Epithelial cell of esophagus (primary cell): Measurements from ENCODE around the gene WNK2.
"Not testable (repeated sequence)": the region's sequence is repeated elsewhere in the genome, so short reads cannot be mapped to it uniquely, and the experiment has no call there.

Experiments used
- DNase-seq: peaks from one replicate; pipeline ENCODE4 v3.0.0; 2010; ENCODE audit warnings: low read depth
- H3K4me3 ChIP-seq: 2 replicates; pipeline ENCODE4 v1.5.1; 2011; ENCODE audit warnings: mild to moderate bottlenecking, low read length, control low read depth
- TF ChIP-seq, protein P1 (sequence below): IDR thresholded peaks from 2 replicates; pipeline ENCODE4 v1.5.1; 2011; ENCODE audit warnings: low read depth, mild to moderate bottlenecking, low read length, control low read depth, inconsistent platforms; ENCODE audit not compliant: insufficient read depth; ENCODE audit errors: missing control alignments

WNK2 gene

DNA sequence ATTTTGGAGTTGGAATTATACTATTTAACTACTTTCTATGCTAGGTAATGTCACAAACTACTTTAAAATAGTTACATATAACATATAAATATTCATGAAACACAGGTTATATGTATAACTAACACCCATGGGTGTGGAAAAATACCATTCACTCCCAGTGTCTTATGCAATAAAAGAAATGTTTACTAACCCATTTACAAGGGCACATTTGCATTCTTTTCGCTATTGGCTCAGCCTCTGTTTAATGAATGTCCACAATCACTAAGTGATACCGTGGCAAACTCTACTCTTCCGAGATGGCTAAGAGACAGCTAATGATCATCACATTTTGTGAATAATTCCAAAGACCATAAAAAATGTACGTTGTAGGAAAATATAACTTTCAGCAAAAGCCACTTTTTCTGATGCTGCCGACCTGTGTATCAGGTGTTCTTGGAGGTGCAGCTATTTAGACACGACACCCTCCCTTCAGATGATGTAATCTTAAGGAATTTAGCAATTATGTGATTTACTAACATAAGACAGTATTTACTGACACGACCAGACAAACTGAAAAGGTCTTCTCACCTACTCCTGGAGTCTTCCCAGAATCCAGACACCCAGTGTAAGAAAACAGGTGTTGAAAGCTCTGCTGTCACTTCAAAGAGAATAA is 145.8 kb downstream of the WNK2 start:
- DNase-seq = peak; percentile 42
- H3K4me3 ChIP-seq = no peak overlapping the region
- TF ChIP-seq, protein P1, sequence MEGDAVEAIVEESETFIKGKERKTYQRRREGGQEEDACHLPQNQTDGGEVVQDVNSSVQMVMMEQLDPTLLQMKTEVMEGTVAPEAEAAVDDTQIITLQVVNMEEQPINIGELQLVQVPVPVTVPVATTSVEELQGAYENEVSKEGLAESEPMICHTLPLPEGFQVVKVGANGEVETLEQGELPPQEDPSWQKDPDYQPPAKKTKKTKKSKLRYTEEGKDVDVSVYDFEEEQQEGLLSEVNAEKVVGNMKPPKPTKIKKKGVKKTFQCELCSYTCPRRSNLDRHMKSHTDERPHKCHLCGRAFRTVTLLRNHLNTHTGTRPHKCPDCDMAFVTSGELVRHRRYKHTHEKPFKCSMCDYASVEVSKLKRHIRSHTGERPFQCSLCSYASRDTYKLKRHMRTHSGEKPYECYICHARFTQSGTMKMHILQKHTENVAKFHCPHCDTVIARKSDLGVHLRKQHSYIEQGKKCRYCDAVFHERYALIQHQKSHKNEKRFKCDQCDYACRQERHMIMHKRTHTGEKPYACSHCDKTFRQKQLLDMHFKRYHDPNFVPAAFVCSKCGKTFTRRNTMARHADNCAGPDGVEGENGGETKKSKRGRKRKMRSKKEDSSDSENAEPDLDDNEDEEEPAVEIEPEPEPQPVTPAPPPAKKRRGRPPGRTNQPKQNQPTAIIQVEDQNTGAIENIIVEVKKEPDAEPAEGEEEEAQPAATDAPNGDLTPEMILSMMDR = no peak

DNA sequence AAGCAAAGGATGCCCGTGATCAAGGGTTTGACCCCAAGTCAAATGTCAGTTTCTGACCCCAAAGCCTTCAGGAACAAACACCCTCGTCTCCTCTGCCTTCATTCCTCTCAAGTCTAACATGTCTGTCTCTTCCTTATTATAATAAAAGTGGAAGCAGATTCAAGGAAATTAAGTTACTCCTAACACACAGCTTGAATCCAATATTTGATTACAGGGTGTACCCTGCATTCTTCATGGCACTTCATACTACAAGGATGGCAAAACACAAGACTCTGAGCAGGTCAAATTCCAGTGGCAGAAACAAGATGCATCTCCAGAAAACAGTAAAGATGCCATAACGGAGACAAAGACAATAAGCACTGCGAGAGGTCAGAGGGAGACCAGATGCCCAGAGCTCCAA is 148.4 kb downstream of the WNK2 start:
- TF ChIP-seq, protein P1 = no peak
- H3K4me3 ChIP-seq = no peak overlapping the region
- DNase-seq = no peak

DNA sequence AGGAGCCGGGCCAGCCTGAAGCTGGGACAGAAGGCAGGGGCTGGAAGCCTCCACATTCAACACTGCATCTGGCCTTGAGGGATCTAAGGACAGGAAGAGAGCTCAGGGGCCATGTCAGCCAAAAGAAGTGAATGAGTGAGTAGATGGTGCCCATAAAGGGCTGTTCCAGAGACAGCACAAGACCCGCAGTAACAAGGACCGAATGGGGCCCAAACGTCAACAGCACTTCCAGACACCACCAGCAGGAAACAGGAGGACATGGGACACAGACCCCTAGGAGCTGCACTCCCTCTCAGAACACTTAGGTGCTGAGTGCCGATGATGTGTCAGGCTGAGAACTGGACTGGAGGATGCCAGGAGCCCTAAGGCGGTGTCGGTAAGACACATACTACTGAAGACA is 152.8 kb downstream of the WNK2 start:
- no peak for DNase-seq
- H3K4me3 ChIP-seq = no peak overlapping the region
- TF ChIP-seq, protein P1 = no peak

- DNase-seq, H3K4me3 ChIP-seq: not testable (repeated sequence)
Measured at GRCh38 chr9:93338196-93338595, 154.3 kb downstream of the WNK2 start.

- no peak for DNase-seq
- H3K4me3 ChIP-seq = no peak overlapping the region
- TF ChIP-seq, protein P1 = no peak
Measured at GRCh38 chr9:93340091-93340490, 156.2 kb downstream of the WNK2 start.

GRCh38 chr9:93341820-93342219 is 157.9 kb downstream of the WNK2 start:
- not testable (repeated sequence) for DNase-seq, H3K4me3 ChIP-seq

DNA sequence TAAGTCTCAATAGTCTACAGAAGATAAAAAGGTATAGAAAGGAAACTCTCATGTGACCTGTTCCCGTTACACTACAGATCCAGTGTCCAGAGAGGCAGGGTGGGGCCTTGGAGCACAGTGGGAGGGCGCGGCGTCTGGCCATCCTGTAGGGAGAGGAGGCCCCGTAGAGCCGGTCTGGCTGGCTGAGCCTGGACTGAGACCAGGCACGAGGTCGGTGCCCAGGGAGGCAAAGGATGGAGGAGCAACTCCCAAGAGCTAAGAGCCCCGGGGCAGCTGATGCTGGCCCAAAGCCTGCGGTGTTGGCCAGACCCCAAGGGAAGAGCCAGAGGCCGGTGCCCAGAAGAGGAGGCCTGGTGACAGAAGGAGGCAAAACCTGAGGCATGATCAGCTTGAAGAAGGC is 158.5 kb downstream of the WNK2 start:
- DNase-seq, H3K4me3 ChIP-seq: not testable (repeated sequence)

DNA sequence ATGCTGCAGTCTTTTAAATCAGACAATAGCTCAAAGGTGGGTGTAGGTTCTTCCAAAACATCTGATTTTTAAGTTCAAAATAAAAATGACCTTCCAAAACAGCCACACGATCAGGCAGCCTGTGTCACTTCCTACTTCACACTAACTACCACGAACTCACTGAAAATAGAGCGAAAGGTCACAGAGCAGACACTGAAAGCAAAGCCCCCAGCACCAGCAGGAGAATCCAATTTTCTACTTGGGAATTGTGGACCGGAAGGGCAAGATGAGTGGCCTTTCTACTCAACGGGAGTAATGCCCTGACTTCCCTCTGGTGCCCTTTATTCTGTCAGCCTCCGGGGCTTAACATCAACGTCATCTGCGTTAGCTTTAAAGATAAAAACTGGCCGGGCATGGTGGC is 159.7 kb downstream of the WNK2 start:
- DNase-seq = no peak
- no peak overlapping the region for H3K4me3 ChIP-seq
- TF ChIP-seq, protein P1 = no peak
